NCI-H1105 treated with DMSO at 0.1 percent for 48 hours (cell line): ENCODE results near the gene PSORS1C2.

Experiments used
- DNase-seq: peaks from one replicate; lab custom pipeline; 2025; lab: John Stamatoyannopoulos, UW

The PSORS1C2 gene

DNA sequence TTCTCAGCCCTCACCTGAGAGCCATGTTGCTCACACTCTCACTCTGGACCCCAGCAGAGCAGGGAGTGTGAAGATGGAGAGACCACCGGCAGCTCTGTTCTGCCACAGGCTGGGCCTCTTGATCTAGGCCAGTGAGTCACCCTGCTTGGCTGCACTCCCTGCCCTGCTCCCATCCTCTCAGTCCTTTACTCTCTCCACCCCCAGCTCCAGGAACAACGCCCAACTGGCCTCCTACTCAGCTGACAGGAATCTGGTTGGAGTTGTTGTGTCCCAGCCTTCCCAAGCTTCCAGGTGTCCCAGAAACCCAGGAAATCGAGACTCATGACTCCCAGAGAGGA, 24.4 kb downstream of the PSORS1C2 start, which contains the start of gene PSORS1C1:
TSS of gene PSORS1C1 (plus strand) at position 260 of the 338 bp plus-strand sequence. CDS start 14,833 bp downstream, outside the sequence.
- no peak for DNase-seq

DNA sequence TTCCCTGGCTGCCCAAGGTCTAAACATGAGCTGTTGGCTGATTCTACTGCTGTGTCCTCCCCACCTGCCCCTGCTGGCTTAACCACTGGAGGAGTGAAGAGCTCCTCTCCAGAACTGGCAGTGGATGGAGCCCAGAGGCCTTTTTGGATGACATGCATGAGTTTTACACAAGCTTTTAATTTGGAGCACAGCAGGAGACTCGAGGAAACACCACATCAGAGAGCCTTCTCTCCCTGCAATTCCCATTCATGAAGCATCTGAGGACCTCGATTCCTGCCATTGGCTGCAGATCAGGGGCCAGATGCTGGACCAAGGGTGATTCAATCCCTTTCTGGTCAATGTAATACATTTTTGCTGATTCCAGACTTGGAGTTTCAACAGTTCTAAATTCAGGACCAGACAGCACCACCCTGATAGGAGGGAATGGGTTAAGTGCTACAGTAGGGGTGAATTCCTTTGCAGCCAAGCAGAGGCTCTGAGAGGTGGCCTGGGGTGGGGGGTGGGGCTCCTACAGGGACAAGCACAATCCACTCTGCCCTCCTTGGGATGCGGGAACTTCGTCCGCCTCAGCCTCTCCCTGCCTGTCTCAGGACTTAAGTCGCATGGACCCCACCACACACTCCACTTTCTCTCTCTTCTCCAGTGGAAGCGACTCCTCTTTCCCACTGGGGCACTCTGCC, 24.9 kb downstream of the PSORS1C2 start:
- no peak for DNase-seq

DNA sequence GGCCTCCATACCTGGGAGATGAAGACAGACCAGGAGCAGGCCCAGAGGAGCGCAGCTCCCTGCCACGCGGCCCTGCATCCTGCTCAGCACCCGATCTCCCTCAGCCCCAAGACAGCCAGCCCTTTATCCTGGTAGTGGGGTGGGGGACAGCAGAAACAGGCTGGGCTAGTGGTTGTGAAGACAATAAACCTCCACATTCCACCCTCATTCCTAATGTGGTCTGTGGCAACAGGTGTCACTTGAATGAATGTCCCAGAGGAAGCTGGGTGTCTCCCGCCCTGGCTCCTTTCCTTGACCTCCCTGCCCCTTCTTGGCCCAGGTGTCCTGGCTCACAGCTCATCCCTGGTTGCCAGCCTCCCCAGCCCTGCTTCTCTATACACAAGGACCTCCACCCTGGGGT, 26.4 kb downstream of the PSORS1C2 start, which contains the start of gene C6orf15:
TSS of gene C6orf15 (minus strand) at position 98 of the 400 bp plus-strand sequence. CDS start at position 78, 20 bp downstream.
- DNase-seq, result no peak

DNA sequence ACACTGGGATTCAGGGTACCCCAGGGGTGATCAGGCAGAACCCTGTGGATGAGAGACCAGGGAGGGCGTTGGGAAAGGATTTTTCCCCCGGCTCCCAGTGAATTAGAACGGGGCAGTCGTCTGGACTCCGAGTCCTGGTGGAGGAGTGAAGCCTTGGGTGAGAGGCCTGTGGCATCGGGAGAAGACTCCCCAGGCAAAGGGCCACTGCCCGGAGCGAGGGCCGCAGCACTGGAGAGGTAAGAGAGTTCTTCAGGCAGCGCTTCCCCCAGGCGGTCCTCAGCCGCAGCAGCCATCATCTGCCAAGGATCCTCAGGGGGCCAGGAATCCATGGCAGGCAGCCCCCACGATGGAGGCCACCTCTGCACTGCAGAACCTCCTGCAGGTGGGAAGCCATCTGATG, 27.2 kb downstream of the PSORS1C2 start:
- no peak for DNase-seq

DNA sequence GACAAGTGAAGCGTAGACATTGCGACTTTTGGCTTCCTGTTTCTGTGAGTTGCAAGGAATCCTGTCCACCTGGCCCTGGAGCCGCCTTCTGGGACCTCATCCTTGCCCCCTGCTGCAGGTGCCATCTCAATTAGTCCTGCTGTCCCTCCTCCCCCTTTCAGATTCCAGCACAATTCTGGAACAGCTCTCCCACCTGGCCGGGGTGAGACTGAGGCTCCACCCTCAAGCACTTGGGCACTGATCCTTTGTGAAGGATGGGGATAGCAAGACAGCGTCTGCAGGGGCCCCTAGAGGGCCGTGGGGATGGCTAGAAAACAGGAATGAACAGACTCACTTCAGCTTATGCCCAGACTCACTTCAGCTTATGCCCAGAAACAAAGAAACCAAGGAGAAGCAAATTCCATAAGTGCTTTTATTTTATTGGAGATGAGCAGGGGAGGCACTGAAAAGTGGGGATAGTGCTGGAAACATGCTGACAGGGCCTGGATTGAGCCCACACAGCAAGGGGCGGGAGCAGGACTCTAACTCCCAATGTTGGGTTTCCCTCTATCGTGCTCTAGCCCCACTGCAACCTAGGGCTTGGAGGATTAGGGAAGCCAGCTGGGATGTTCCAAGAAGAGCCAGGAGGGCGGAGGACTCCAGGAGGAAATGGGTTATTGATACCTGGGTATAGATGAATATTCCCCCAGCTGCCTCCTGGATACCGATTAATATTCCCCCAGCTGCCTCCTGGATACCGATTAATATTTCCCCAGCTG, 27.9 kb downstream of the PSORS1C2 start:
- DNase-seq, result no peak

DNA sequence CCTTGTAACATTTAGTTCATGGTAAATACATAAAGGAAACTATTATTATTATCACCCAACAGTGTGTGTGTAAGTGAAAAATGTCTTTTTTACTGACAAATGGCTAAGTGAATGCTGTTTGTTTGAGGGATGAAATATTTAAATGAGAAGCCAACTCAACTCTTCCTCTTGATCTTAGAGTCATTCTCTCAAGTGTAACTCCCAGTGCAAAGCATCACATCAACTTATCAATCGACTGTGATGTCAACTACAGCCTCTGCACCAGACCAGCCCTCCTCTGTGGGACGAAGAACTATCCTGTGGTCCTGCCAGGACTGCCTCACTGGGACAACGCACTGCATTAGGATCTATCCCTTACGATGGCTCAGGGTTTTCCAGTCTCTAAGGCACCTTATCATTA, 31.8 kb downstream of the PSORS1C2 start:
- no peak for DNase-seq

DNA sequence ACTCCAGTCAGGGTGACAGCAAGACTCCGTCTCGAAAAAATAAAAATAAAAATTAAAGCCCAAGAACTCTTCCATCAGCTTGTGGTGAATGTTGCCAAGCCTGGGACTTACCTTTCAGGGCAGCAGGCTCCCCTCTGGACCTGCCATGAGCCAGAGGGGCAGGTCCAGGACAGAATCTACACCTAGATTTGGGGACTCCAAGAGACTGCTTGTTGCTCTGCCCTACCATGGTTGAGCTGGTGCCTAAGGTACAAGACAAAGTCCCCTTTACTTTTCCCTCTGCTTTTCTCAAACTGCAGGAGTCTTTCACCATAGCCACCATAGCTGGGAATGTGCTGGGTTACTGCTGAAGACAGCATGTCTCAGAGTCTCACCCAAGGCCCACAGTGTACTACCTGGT, 35.7 kb downstream of the PSORS1C2 start:
- DNase-seq, result no peak

DNA sequence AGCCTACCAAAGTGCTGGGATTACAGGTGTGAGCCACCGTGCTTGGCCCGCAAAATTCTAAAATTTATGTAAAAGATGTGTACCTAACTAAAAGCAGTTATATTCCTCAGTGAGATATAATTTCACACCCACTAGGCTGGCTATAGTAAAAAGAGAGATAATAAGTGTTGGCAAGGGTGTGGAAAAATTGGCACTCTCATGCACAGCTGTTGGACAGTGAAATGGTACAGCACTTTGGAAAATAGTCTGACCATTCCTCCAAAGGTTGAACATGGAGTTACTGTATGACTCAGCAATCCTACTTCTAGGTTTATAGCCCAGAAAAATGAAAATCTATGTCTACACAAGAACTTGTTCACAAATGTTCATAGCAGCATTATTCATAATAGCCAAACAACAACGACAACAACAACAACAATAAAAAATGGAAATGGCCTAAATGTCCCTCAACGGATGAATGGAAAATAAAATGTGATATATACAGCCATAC, 40.4 kb downstream of the PSORS1C2 start:
- no peak for DNase-seq

DNA sequence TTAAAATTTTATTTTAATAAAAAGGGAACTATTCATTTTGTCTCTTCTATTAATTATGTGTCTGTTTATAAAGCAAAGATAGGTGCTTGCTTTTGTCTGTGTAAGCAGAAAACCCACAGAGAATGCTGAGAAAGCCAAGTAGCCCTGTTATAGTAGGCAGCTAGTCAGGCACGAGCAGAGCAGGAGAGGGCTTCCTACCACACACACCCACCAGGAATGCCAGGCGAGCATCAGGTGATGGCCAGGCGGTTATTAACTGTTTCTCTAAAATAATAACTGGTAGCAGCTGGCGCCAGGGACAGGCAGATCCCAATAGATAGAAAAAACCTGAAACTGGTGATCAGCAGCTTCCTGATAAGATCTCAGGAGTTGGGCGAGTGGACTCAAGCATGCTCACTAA, 42.2 kb downstream of the PSORS1C2 start:
- DNase-seq, result no peak

DNA sequence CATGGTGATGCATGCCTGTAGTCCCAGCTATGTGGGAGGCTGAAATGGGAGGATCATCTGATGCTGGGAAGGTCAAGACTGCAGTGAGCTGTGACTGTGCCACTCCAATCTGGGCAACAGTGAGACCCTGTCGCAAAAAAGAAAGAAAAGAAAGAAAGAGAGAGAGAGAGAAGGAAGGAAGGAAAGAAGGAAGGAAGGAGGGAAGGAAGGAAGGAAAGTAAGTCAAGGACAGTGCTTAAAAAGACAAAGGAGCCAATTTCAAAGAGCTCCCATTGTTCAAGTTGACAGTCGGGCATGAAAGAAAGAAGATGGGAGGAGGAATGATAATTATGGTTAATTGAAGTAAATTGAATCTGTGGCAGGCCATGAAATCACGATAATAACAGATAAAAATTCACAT, 42.7 kb downstream of the PSORS1C2 start:
- no peak for DNase-seq

DNA sequence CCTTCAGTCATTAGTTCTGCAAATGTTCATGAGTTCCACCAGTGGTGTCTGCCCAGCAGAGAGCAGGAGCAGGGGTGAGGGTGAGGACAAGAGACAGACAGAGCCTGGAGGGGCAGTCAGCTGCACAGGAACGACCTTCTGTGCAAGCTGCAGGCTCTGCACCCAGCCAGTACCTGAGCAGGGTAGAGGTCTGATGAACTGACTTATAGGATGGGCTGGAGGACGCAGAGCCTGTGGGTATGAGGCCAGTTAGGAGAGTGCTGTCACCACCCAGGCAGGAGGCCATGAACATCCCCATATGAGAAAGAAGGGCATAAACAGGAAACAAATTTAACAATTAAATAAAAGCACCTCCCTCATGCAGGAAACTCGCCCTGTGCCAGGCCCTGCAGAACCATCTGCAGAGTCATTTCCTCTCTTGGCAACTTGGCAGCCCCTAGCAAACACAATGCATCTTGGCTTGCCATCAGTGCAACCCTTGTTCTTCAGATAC, 44.4 kb downstream of the PSORS1C2 start:
- no peak for DNase-seq

DNA sequence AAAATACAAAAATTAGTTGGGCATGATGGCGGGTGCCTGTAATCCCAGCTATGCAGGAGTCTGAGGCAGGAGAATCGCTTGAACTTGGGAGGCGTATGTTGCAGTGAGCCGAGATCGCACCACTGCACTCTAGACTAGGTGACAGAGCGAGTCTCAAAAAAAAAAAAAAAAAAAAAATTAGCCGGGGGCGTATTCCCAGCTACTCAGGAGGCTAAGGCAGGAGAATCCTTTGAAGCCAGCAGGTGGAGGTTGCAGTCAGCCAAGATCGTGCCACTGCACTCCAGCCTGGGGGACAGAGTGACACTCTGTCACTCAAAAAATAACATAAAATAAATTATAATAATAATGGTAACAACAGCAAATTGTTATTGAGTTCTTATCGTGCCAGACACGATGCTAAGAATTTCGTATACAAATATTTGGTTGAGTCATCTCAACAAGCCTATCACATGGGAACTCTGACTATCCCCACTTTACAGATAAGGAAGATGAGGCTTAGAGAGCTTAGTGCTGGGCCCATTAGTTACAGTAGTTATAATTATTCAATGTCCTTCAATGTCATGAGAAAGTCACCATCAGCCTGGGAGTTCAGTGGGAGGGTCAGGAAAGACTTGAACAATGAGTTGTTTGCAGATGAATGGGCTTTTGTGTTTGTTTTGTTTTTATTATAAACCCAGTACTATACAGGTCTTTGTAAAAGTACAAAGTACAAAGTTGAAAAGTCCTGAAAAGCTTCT, 45.9 kb downstream of the PSORS1C2 start:
- no peak for DNase-seq

DNA sequence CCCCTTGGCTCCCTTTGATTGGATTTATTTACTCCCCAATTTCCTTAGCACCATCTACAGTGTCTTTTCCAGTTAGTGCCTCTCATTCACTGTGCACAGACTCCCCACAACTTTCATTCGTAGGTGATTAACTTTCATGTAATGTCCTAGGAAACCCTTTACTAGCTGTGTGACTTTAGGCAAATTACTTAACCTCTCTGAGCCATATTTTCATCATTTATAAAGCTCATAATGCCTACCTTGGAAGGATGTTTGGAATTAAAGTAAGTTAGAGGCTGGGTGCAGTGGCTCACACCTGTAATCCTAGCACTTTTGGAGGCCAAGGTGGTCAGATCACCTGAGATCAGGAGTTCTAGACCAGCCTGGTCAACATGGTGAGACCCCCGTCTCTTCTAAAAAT, 46.6 kb downstream of the PSORS1C2 start:
- DNase-seq, result no peak

DNA sequence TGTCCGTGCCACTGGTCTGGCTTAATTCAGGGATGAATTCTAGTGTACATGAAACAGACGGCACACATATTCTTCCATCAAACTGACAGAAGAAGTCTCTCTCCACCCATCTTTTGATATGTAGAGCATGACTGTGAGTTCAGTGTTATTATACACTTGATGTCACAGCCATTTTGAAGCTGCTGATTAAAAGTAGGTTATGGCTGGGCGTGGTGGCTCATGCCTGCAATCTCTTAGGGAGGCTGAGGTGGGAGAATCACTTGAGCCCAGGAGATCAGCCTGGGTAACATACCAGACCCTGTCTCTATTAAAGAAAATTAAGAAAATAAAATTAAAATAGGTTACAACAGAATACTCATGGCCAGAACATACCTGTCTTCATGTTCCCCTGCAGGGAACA, 47.2 kb downstream of the PSORS1C2 start:
- no peak for DNase-seq

DNA sequence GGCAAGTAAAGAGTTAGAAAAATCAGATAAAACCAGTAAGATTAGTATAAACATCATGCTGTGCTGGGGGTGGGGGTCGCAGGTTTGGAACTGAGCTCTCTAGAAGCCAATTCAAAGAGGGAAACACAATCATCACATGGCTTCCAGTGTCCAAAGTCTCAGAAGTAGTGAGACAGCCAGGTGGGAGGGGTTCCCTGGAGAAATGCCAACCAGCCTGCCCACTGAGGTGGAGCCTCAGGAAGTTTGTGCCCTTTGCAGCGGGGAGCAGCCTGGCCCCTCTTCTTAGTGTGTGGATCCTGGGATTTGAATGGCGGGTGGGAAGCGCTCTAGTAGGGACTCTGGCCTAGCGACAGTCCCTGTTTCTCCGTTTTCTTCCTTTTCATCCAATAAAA, 47.9 kb downstream of the PSORS1C2 start:
- no peak for DNase-seq

DNA sequence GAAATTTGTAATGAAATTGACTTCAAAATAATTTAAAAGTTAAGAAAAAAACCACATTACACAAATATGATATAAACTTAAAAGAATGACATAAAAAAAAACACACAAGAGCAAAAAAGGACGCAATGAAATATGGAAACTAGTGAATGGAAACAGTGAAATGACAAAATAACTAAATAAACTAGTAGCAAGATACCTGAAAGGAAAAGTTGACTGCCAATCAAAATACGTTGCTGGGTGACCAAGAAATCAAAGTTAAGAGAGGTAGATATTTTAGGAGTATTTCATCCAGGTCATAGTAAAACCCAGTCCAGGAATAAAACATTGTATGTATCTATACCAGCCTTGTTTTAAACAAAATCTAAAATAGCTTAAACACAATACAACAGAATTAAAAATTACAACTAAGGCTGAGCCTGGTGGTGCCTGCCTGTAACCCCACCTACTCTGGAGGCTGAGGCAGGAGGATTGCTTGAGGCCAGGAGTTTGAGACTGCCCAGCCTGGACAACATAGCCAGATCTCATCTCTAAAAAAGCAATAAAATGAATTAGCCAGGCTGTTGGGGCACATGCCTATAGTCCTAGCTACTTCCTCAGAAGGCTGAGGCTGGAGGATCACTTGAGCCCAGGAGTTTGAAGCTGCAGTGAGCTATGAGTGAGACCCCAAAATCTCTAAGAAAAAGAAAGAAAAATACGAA, 48.4 kb downstream of the PSORS1C2 start:
- DNase-seq, result no peak
